ENCODE results near the gene MIF4GD. TPM values are rescaled to one million over a fixed set of nuclear protein-coding genes. Genes with fewer than 3 reads are reported as not detected.

Gene MIF4GD
- total and polyA plus RNA-seq, 9 of the 15 experiments (the other 6 are each of a cell fraction or from before 2014, with no cell fraction given), result 11.8 to 63.8 (median 28.1) TPM

DNA sequence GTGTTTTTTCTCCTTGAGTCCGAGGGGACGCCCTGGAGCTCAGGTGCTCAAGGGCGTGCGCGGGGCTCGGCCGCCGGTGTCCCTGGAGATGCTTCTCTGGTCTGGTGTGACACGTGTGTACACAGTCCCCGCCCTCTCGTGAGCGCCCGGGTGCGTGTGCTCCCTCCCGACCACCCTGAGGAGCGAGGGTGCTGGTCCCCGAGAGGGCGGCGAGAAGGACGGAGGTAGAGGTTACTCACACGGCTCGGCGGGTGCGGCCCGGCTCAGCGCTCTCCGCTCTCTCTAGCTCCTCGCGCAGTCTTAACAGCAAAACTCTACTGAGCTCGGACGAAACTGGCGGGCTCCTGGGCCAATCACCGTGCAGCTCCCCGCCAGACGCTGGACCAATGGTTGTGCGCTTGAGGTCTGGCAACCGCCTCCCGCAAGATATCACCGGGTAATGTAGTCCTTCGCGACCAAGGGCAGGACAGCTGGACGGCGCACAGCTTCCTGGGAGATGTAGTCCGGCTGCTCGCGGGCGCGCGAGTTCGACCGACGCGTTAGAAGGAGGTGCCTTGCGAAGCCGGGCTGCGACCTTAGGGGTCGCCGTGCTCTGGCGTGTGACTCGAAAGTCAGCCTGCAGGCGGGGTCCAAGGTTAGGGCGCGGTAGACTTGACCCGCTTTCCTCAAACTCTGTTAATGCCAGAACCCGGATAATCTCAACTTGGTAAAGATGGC lies 18.2 kb upstream of the MIF4GD start, which contains the start of gene SLC25A19 (continued):
- TF ChIP-seq, protein P1, sequence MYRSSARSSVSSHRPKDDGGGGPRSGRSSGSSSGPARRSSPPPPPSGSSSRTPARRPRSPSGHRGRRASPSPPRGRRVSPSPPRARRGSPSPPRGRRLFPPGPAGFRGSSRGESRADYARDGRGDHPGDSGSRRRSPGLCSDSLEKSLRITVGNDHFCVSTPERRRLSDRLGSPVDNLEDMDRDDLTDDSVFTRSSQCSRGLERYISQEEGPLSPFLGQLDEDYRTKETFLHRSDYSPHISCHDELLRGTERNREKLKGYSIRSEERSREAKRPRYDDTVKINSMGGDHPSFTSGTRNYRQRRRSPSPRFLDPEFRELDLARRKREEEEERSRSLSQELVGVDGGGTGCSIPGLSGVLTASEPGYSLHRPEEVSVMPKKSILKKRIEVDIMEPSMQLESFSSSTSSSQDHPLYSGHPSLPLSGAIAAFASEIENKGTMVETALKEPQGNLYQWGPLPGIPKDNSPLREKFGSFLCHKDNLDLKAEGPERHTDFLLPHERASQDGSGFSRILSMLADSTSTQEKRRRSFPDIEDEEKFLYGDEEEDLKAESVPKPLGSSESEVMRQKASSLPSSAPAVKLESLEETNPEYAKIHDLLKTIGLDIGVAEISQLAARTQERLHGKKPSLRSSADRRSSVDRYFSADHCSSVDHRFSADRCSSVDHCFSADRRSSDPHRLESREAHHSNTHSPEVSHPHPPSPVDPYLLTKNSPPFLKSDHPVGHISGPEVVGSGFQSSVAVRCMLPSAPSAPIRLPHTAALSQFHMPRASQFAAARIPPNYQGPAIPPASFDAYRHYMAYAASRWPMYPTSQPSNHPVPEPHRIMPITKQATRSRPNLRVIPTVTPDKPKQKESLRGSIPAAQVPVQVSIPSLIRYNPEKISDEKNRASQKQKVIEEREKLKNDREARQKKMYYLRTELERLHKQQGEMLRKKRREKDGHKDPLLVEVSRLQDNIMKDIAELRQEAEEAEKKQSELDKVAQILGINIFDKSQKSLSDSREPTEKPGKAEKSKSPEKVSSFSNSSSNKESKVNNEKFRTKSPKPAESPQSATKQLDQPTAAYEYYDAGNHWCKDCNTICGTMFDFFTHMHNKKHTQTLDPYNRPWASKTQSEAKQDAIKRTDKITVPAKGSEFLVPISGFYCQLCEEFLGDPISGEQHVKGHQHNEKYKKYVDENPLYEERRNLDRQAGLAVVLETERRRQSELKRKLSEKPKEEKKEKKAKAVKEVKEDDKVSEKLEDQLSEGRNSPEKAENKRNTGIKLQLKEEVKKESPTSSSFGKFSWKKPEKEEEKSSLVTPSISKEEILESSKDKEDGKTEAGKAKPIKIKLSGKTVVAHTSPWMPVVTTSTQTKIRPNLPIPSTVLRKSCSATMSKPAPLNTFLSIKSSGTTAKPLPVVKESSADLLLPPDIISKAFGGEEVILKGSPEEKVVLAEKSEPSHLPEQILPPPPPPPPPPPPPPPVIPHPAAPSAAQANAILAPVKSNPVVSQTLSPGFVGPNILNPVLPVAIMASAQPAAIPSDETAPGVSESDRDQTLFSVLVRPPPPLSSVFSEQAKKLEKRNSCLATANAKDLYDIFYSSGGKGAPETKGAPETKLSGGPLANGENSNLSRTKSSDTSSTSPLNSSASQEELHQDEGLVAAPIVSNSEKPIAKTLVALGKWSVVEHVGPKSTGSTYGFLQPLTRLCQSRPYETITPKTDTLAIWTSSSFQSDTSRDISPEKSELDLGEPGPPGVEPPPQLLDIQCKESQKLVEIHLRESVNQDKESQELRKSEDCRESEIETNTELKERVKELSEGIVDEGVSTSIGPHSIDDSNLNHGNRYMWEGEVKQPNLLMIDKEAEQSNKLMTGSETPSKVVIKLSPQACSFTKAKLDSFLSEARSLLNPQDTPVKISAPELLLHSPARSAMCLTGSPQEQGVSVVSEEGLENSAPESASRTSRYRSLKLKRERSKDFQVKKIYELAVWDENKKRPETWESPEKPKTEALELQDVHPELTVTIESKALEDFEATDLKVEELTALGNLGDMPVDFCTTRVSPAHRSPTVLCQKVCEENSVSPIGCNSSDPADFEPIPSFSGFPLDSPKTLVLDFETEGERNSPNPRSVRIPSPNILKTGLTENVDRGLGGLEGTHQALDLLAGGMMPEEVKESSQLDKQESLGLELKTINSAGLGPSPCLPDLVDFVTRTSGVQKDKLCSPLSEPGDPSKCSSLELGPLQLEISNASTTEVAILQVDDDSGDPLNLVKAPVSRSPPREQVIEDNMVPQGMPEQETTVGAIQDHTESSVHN (IDR thresholded peaks at IDR 0.05; ENCODE audit: borderline replicate concordance in 1 of 2, low read depth in 1 of 2), result no peak
- no peak for TF ChIP-seq FOXM1 (IDR thresholded peaks at IDR 0.05; ENCODE audit: low read depth)
- no peak for TF ChIP-seq FOXM1 (CRISPR knock-in tag; IDR thresholded peaks at IDR 0.05; ENCODE audit: low read depth)
- TF ChIP-seq, protein P2, sequence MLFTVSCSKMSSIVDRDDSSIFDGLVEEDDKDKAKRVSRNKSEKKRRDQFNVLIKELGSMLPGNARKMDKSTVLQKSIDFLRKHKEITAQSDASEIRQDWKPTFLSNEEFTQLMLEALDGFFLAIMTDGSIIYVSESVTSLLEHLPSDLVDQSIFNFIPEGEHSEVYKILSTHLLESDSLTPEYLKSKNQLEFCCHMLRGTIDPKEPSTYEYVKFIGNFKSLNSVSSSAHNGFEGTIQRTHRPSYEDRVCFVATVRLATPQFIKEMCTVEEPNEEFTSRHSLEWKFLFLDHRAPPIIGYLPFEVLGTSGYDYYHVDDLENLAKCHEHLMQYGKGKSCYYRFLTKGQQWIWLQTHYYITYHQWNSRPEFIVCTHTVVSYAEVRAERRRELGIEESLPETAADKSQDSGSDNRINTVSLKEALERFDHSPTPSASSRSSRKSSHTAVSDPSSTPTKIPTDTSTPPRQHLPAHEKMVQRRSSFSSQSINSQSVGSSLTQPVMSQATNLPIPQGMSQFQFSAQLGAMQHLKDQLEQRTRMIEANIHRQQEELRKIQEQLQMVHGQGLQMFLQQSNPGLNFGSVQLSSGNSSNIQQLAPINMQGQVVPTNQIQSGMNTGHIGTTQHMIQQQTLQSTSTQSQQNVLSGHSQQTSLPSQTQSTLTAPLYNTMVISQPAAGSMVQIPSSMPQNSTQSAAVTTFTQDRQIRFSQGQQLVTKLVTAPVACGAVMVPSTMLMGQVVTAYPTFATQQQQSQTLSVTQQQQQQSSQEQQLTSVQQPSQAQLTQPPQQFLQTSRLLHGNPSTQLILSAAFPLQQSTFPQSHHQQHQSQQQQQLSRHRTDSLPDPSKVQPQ (CRISPR knock-in tag; IDR thresholded peaks at IDR 0.05; ENCODE audit: borderline replicate concordance), result no peak
- no peak for TF ChIP-seq DPF2 (IDR thresholded peaks at IDR 0.05)
- TF ChIP-seq ESRRB (CRISPR knock-in tag; IDR thresholded peaks at IDR 0.05; ENCODE audit: borderline replicate concordance), result no peak
- no peak for TF ChIP-seq LEF1 (IDR thresholded peaks at IDR 0.05)
- no peak for TF ChIP-seq EWSR1 (IDR thresholded peaks at IDR 0.05; ENCODE audit: borderline replicate concordance, low read depth, partially characterized antibody)
- TF ChIP-seq NEUROD1 (IDR thresholded peaks at IDR 0.05; ENCODE audit: borderline replicate concordance, low read depth, low read length, partially characterized antibody), result peak; percentile 46
- TF ChIP-seq, protein P3, sequence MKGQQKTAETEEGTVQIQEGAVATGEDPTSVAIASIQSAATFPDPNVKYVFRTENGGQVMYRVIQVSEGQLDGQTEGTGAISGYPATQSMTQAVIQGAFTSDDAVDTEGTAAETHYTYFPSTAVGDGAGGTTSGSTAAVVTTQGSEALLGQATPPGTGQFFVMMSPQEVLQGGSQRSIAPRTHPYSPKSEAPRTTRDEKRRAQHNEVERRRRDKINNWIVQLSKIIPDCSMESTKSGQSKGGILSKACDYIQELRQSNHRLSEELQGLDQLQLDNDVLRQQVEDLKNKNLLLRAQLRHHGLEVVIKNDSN (CRISPR knock-in tag; IDR thresholded peaks at IDR 0.05), result 0 out of 2 replicates have a peak, but pooled peaks have one; percentile 6
- no peak for TF ChIP-seq HOMEZ (CRISPR knock-in tag; IDR thresholded peaks at IDR 0.05)
- peak; percentile 91 for TF ChIP-seq RBM25 (IDR thresholded peaks at IDR 0.05; ENCODE audit: low read depth, low read length, severe bottlenecking)
- TF ChIP-seq ZNF77 (CRISPR knock-in tag; IDR thresholded peaks at IDR 0.05), result no peak
- TF ChIP-seq MBD2 (IDR thresholded peaks at IDR 0.05; ENCODE audit: borderline replicate concordance, low read depth), result peak; percentile 98

All from K562 (cell line).